ENCODE data around the gene TMEM255A.

TMEM255A gene

GRCh38 chrX:120309873-120310705 lies 1.2 kb downstream of the TMEM255A start:
- Histone ChIP-seq H3K9me3 (peaks cover 0 to 4% (median 0%) of the 10 kb centered on the region in 3 donors), H3K27ac (no peak overlapping the region), H3K4me1 (peaks cover 0 to 29% (median 16%) of the 10 kb centered on the region in 4 donors), H3K36me3 (no peaks in the 10 kb centered on the region), H3K27me3 (peaks cover 0 to 34% of the 10 kb centered on the region in 2 donors), H3K4me3 (peak overlapping the region; percentile 10 to 40)
- TF ChIP-seq CTCF (IDR thresholded peaks at IDR 0.05) = no peak
- no peak for DNase-seq
- intact Hi-C loops (cut with DNase I; ENCODE audit: low total_unique reads) = no loop called here

DNA sequence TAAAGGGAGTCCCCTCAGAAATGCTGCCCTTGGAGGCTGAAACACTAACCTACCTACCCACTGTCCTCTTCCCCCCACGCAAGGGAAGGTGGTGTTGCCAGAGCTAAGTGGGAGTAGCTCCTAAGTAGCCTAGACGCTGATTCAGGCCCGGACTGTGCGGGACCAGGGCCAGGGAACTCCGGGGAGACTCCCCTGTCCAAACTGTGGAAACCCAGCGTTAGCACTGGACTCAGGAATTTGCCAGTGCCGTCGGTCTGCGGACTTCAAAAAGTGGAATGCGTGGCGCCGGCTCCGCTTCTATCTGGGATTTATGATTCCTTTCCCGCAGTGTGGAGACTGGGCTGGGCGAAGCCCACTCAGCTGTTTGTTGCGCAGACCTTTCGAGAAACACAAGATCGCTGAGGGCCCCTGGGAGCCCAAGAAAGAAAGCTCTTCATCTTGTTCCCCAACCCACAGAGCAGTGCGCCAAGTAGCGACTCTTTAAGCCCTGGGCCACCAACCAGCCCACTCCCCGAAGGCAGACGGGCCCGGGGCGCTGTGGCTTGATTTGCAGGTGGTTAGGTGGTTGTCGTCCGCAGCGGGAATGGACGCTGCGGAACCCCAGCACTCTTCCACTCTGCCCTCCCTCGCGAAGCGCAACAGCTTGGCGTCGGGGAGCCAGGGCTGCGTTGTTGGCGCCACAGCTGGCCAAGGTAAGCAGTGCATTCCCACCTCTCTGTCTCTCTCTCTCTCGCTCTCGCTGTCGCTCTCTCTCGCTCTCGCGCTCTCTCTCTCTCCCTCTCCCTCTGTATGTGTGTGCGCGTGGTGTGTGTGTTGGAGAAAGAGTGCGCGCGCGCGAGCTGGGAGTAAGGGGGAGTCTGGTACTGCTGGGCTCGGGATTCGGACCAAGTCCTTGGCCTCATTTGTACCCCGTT lies 2.0 kb downstream of the TMEM255A start:
- H3K4me3 ChIP-seq = peak overlapping the region; percentile 10 to 40
- H3K36me3 ChIP-seq = no peaks in the 10 kb centered on the region
- DNase-seq = peak; percentile 24 to 63
- H3K27ac ChIP-seq = no peak overlapping the region
- peaks cover 0 to 34% of the 10 kb centered on the region in 2 donors for H3K27me3 ChIP-seq
- H3K9me3 ChIP-seq = peaks cover 0 to 4% (median 0%) of the 10 kb centered on the region in 3 donors
- intact Hi-C loops (cut with DNase I; ENCODE audit: low total_unique reads) = no loop called here
- TF ChIP-seq CTCF (IDR thresholded peaks at IDR 0.05) = no peak
- peaks cover 0 to 29% (median 16%) of the 10 kb centered on the region in 4 donors for H3K4me1 ChIP-seq

DNA sequence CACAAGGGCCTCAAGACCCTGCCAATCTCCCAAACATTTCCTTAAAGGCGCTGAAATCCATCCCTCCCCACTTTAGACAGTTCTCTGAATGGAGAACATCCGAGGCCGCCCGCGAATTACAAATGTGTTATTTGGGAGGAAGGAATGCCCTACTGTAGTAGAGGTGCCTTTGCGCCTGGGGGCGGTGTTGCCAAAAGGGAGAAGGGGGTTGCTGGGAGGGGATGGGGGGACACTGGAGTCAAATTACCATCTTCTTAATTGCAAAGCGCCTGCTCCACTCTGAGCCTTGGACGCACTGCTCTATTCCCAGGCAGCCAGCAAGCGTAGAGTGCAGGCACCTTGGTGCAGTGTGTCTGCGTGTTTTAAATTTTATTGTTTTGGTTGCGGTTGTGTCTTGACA lies 2.7 kb downstream of the TMEM255A start:
- H3K27ac ChIP-seq = no peak overlapping the region
- DNase-seq = no peak
- TF ChIP-seq CTCF (IDR thresholded peaks at IDR 0.05) = no peak
- no peak overlapping the region for H3K4me3 ChIP-seq
- H3K27me3 ChIP-seq = peaks cover 0 to 34% of the 10 kb centered on the region in 2 donors
- no peaks in the 10 kb centered on the region for H3K36me3 ChIP-seq
- H3K4me1 ChIP-seq = peaks cover 0 to 29% (median 16%) of the 10 kb centered on the region in 4 donors
- intact Hi-C loops (cut with DNase I; ENCODE audit: low total_unique reads) = no loop called here
- peaks cover 0 to 4% (median 0%) of the 10 kb centered on the region in 3 donors for H3K9me3 ChIP-seq

DNA sequence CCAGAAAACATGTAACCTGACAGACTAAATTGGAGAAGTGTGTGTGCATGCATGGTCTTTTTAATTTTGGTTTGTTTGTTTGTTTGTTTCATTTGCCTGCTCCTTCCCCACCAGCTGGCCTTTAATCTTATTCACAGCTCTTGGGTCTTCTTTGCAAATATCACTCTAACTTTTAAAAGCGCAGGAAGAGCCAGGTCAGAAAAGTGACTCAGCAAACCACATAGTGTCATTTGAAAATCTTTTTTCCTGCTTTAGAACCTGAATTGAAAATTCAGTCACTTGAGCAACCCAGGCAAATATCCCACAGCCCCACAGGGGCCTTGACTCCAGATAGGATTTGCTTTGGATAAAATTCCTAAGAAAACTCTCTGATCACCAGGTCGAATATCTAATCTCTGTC lies 4.6 kb downstream of the TMEM255A start:
- Histone ChIP-seq H3K27me3 (peaks cover 0 to 34% of the 10 kb centered on the region in 2 donors), H3K36me3 (no peaks in the 10 kb centered on the region), H3K4me1 (peaks cover 0 to 29% (median 16%) of the 10 kb centered on the region in 4 donors), H3K27ac (no peak overlapping the region), H3K4me3 (no peak overlapping the region), H3K9me3 (peaks cover 0 to 4% (median 0%) of the 10 kb centered on the region in 3 donors)
- no peak for DNase-seq
- intact Hi-C loops (cut with DNase I; ENCODE audit: low total_unique reads) = no loop called here
- no peak for TF ChIP-seq CTCF (IDR thresholded peaks at IDR 0.05)

DNA sequence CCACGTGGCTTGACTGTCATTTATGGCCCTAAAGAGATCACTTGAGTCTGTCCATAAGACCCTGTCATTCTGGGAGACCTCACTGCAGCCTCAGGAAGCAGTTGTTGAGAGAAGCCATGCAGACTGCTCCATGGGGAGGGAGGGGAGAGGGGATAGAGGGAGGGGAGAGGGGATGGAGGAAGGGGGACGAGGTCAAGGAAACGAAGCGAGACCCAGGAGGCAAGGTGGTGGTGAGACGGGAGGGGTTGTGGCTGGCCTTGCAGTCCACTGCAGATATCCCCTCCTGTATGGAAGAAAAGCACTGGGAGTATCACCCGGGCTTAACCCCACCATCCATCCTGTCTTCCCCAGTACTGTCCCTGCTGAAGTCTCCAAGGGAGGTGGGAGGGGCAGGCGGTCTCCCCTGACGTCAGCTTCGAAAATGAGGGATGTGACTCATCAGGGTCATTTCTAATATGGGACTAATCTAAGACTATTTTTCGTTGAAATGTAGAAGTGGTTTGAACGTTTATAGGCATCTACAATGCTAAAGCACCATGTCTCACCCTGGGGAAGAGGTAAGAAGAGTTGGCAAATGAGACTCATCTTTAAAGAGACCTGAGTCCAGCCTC lies 5.6 kb downstream of the TMEM255A start:
- no peak for TF ChIP-seq CTCF (IDR thresholded peaks at IDR 0.05)
- Histone ChIP-seq H3K27ac (no peak overlapping the region), H3K4me1 (peaks cover 0 to 20% (median 12%) of the 10 kb centered on the region in 4 donors), H3K4me3 (no peak overlapping the region), H3K27me3 (peaks cover 0 to 25% of the 10 kb centered on the region in 2 donors), H3K36me3 (no peaks in the 10 kb centered on the region), H3K9me3 (peaks cover 0 to 4% (median 0%) of the 10 kb centered on the region in 3 donors)
- no peak for DNase-seq
- intact Hi-C loops (cut with DNase I; ENCODE audit: low total_unique reads) = no loop called here

Data from tibial artery (tissue), 4 donors.